ENCODE results near the gene FHOD3. TPM values are rescaled to one million over a fixed set of nuclear protein-coding genes. Genes with fewer than 3 reads are reported as not detected.

Gene FHOD3
- total RNA-seq, 4 donors from 2014 or later: 3.5 to 40.0 (median 14.5) TPM

GRCh38 chr18:36766836-36767235 lies 469.3 kb downstream of the FHOD3 start:
- intact Hi-C loops (cut with DNase I; ENCODE audit: low total_unique reads): no loop called here
- Histone ChIP-seq H3K4me1 (no peaks in the 10 kb centered on the region), H3K4me3 (no peak overlapping the region), H3K27ac (no peak overlapping the region), H3K9me3 (no peaks in the 10 kb centered on the region), H3K27me3 (no peaks in the 10 kb centered on the region), H3K36me3 (no peaks in the 10 kb centered on the region)
- DNase-seq: no peak
- no peak for TF ChIP-seq POLR2A (IDR thresholded peaks at IDR 0.05)
- TF ChIP-seq POLR2AphosphoS5 (IDR thresholded peaks at IDR 0.05): no peak
- no peak for TF ChIP-seq CTCF (IDR thresholded peaks at IDR 0.05)
- TF ChIP-seq EP300 (IDR thresholded peaks at IDR 0.05; ENCODE audit: low read depth): no peak
- WGBS, 2 donors (ENCODE audit: low coverage in 1 of 2): 49 to 65% methylated on average over 3 of the region's 3 CpGs
- in situ Hi-C loops (cut with MboI; ENCODE audit: low pct_ligation_motif_present in 1 of 4, low pct_unique_long_range_greater_than_20kb in 1 of 4, low sequenced_read_pairs in 3 of 4): loop anchor here in 1 of 4 donors (25.0 kb wide), 1 partner anchor 480 kb away; the partner anchor contains the start of gene FHOD3

GRCh38 chr18:36769172-36769571 lies 471.7 kb downstream of the FHOD3 start:
- 98% methylated on average over 9 of the region's 10 CpGs; no CpG with 5 or more reads in 1 of the 2 donors for WGBS, 2 donors (ENCODE audit: low coverage in 1 of 2)
- no peak overlapping the region for H3K27ac ChIP-seq
- H3K4me3 ChIP-seq: no peak overlapping the region
- H3K4me1 ChIP-seq: no peaks in the 10 kb centered on the region
- DNase-seq: no peak
- in situ Hi-C loops (cut with MboI; ENCODE audit: low pct_ligation_motif_present in 1 of 4, low pct_unique_long_range_greater_than_20kb in 1 of 4, low sequenced_read_pairs in 3 of 4) (loop anchor here in 1 of 4 donors (25.0 kb wide), 1 partner anchor 482 kb away; the partner anchor contains the start of gene FHOD3), intact Hi-C loops (cut with DNase I; ENCODE audit: low total_unique reads) (no loop called here)
- no peaks in the 10 kb centered on the region for H3K27me3 ChIP-seq
- TF ChIP-seq CTCF (IDR thresholded peaks at IDR 0.05) (no peak), POLR2A (IDR thresholded peaks at IDR 0.05) (no peak), EP300 (IDR thresholded peaks at IDR 0.05; ENCODE audit: low read depth) (no peak), POLR2AphosphoS5 (IDR thresholded peaks at IDR 0.05) (no peak)
- no peaks in the 10 kb centered on the region for H3K9me3 ChIP-seq
- no peaks in the 10 kb centered on the region for H3K36me3 ChIP-seq

GRCh38 chr18:36769611-36770314 lies 472.2 kb downstream of the FHOD3 start:
- 87 to 90% methylated on average over 2 to 6 of the region's 6 CpGs for WGBS, 2 donors (ENCODE audit: low coverage in 1 of 2)
- no peaks in the 10 kb centered on the region for H3K4me1 ChIP-seq
- TF ChIP-seq CTCF (IDR thresholded peaks at IDR 0.05): peak in 2 of 5 experiments; percentile 18 to 24
- TF ChIP-seq EP300 (IDR thresholded peaks at IDR 0.05; ENCODE audit: low read depth): no peak
- no peaks in the 10 kb centered on the region for H3K27me3 ChIP-seq
- in situ Hi-C loops (cut with MboI; ENCODE audit: low pct_ligation_motif_present in 1 of 4, low pct_unique_long_range_greater_than_20kb in 1 of 4, low sequenced_read_pairs in 3 of 4) (loop anchor here in 1 of 4 donors (25.0 kb wide), 1 partner anchor 482 kb away; the partner anchor contains the start of gene FHOD3), intact Hi-C loops (cut with DNase I; ENCODE audit: low total_unique reads) (no loop called here)
- H3K36me3 ChIP-seq: no peaks in the 10 kb centered on the region
- H3K27ac ChIP-seq: no peak overlapping the region
- no peaks in the 10 kb centered on the region for H3K9me3 ChIP-seq
- DNase-seq: no peak
- no peak overlapping the region for H3K4me3 ChIP-seq

- TF ChIP-seq CTCF (IDR thresholded peaks at IDR 0.05): no peak
- TF ChIP-seq POLR2A (IDR thresholded peaks at IDR 0.05): no peak
- TF ChIP-seq POLR2AphosphoS5 (IDR thresholded peaks at IDR 0.05): no peak
- TF ChIP-seq EP300 (IDR thresholded peaks at IDR 0.05; ENCODE audit: low read depth): no peak
- DNase-seq: no peak
- no peak overlapping the region for H3K4me3 ChIP-seq
- H3K4me1 ChIP-seq: no peaks in the 10 kb centered on the region
- in situ Hi-C loops (cut with MboI; ENCODE audit: low pct_ligation_motif_present in 1 of 4, low pct_unique_long_range_greater_than_20kb in 1 of 4, low sequenced_read_pairs in 3 of 4): loop anchor here in 1 of 4 donors (25.0 kb wide), 1 partner anchor 483 kb away; the partner anchor contains the start of gene FHOD3
- H3K9me3 ChIP-seq: no peaks in the 10 kb centered on the region
- H3K27me3 ChIP-seq: no peaks in the 10 kb centered on the region
- intact Hi-C loops (cut with DNase I; ENCODE audit: low total_unique reads): no loop called here
- H3K36me3 ChIP-seq: no peaks in the 10 kb centered on the region
- 68 to 82% methylated on average over 3 of the region's 3 CpGs for WGBS, 2 donors (ENCODE audit: low coverage in 1 of 2)
- H3K27ac ChIP-seq: no peak overlapping the region
Measured at GRCh38 chr18:36770315-36770946, 472.9 kb downstream of the FHOD3 start.
